ENCODE measurements around the gene RBM42. TPM values are rescaled to one million over a fixed set of nuclear protein-coding genes. Genes with fewer than 3 reads are reported as not detected.

Gene RBM42
- total RNA-seq, 1 experiment from 2014 or later: 180 TPM

DNA sequence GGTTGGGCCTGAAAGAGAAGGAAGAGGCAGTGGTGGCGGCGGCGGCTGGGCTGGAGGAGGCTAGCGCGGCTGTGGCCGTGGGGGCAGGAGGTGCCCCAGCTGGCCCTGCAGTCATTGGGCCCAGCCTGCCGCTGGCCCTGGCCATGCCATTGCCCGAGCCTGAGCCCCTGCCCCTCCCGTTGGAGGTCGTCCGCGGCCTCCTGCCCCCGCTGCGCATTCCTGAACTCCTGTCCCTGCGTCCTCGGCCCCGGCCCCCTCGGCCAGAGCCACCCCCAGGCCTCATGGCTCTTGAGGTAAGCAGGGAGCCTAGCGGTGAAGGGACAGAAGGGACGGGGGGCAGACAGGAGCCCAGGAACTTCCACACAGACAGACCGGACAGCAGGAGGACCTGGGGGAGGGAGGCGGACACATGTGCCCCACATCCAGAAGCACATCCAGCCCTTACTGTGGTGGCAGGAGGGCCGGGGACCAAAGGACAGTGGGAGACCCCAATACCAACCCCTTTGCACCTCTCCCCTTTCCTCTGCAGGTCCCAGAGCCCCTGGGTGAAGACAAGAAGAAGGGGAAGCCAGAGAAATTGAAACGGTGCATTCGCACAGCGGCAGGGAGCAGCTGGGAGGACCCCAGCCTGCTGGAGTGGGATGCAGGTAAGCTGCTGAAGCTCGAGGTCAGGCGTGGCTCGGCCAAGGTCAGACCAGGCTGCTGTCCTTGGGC is 5.0 kb downstream of the RBM42 start:
- Histone ChIP-seq H3K27ac (ENCODE audit: low read length) (no peak overlapping the region), H3K36me3 (ENCODE audit: control insufficient read depth, insufficient read depth, low read length) (peaks cover 8% of the 10 kb centered on the region), H3K4me3 (ENCODE audit: low read depth in 2 of 2, low read length in 2 of 2) (no peak overlapping the region), H3K4me1 (ENCODE audit: control insufficient read depth, insufficient read depth, low read length) (peaks cover 4% of the 10 kb centered on the region; the same call in 1 of the 2 replicates), H3K27me3 (ENCODE audit: control insufficient read depth, insufficient read depth, low read length) (no peaks in the 10 kb centered on the region), H3K9me3 (ENCODE audit: control insufficient read depth, insufficient read depth, low read depth, low read length) (no peaks in the 10 kb centered on the region)
- in situ Hi-C loops (cut with HindIII; ENCODE audit: low pct_unique_long_range_greater_than_20kb, low sequenced_read_pairs) (no loop called here), intact Hi-C loops (cut with micrococcal nuclease; ENCODE audit: unreplicated experiment) (no loop called here)
- TF ChIP-seq, protein P1, sequence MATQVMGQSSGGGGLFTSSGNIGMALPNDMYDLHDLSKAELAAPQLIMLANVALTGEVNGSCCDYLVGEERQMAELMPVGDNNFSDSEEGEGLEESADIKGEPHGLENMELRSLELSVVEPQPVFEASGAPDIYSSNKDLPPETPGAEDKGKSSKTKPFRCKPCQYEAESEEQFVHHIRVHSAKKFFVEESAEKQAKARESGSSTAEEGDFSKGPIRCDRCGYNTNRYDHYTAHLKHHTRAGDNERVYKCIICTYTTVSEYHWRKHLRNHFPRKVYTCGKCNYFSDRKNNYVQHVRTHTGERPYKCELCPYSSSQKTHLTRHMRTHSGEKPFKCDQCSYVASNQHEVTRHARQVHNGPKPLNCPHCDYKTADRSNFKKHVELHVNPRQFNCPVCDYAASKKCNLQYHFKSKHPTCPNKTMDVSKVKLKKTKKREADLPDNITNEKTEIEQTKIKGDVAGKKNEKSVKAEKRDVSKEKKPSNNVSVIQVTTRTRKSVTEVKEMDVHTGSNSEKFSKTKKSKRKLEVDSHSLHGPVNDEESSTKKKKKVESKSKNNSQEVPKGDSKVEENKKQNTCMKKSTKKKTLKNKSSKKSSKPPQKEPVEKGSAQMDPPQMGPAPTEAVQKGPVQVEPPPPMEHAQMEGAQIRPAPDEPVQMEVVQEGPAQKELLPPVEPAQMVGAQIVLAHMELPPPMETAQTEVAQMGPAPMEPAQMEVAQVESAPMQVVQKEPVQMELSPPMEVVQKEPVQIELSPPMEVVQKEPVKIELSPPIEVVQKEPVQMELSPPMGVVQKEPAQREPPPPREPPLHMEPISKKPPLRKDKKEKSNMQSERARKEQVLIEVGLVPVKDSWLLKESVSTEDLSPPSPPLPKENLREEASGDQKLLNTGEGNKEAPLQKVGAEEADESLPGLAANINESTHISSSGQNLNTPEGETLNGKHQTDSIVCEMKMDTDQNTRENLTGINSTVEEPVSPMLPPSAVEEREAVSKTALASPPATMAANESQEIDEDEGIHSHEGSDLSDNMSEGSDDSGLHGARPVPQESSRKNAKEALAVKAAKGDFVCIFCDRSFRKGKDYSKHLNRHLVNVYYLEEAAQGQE (IDR thresholded peaks at IDR 0.05; ENCODE audit: insufficient read depth in 1 of 2, low read depth in 2 of 2, low read length in 1 of 2): no peak
- TF ChIP-seq POLR2AphosphoS5 (IDR thresholded peaks at IDR 0.05; ENCODE audit: low read depth, low read length) (no peak), TCF7L2 (IDR thresholded peaks at IDR 0.05; ENCODE audit: low read depth, low read length) (no peak)
- POLR2A ChIA-PET: interaction anchor here (0.5 kb wide), 1 partner anchor 12 kb away, joined by 4 read pairs; no protein-coding TSS in a partner anchor
- CTCF ChIA-PET: no interaction called here
- ATAC-seq (no peak), DNase-seq (ENCODE audit: low read depth, low spot score) (no peak)
- no TSS peak for BruUV-seq (replicated peaks)

DNA sequence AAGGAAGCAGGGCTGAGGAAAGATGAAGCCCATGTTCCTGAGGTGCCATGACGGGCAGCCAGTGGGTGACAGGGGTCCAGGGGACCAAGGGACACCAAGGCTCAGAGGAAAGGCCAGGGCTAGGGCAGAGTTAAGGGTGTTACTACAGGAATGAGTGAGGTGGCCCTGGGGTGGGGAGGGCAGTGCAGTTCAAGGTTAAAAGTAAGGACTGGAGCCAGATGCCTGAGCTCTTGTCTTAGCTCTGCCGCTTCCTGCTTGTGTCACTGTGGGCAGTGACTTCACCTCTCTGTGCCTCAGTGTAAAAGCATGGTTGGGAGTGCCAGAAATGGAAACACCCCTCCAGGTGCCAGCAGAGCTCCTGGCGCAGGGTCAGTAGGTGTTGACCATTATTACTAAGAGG is 7.8 kb downstream of the RBM42 start:
- Histone ChIP-seq H3K4me3 (ENCODE audit: low read depth in 2 of 2, low read length in 2 of 2) (no peak overlapping the region), H3K36me3 (ENCODE audit: control insufficient read depth, insufficient read depth, low read length) (peaks cover 3% of the 10 kb centered on the region; the same call in 1 of the 2 replicates), H3K27me3 (ENCODE audit: control insufficient read depth, insufficient read depth, low read length) (no peaks in the 10 kb centered on the region), H3K27ac (ENCODE audit: low read length) (no peak overlapping the region), H3K4me1 (ENCODE audit: control insufficient read depth, insufficient read depth, low read length) (no peaks in the 10 kb centered on the region), H3K9me3 (ENCODE audit: control insufficient read depth, insufficient read depth, low read depth, low read length) (no peaks in the 10 kb centered on the region)
- in situ Hi-C loops (cut with HindIII; ENCODE audit: low pct_unique_long_range_greater_than_20kb, low sequenced_read_pairs): no loop called here
- DNase-seq (ENCODE audit: low read depth, low spot score): no peak
- TF ChIP-seq SIN3A (IDR thresholded peaks at IDR 0.05; ENCODE audit: borderline replicate concordance, insufficient read depth, low read depth, low read length) (no peak), TCF7L2 (IDR thresholded peaks at IDR 0.05; ENCODE audit: low read depth, low read length) (no peak), POLR2AphosphoS5 (IDR thresholded peaks at IDR 0.05; ENCODE audit: low read depth, low read length) (no peak)
- TF ChIP-seq, protein P2, sequence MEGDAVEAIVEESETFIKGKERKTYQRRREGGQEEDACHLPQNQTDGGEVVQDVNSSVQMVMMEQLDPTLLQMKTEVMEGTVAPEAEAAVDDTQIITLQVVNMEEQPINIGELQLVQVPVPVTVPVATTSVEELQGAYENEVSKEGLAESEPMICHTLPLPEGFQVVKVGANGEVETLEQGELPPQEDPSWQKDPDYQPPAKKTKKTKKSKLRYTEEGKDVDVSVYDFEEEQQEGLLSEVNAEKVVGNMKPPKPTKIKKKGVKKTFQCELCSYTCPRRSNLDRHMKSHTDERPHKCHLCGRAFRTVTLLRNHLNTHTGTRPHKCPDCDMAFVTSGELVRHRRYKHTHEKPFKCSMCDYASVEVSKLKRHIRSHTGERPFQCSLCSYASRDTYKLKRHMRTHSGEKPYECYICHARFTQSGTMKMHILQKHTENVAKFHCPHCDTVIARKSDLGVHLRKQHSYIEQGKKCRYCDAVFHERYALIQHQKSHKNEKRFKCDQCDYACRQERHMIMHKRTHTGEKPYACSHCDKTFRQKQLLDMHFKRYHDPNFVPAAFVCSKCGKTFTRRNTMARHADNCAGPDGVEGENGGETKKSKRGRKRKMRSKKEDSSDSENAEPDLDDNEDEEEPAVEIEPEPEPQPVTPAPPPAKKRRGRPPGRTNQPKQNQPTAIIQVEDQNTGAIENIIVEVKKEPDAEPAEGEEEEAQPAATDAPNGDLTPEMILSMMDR (IDR thresholded peaks at IDR 0.05): no peak
- TF ChIP-seq, protein P1 (IDR thresholded peaks at IDR 0.05; ENCODE audit: insufficient read depth in 1 of 2, low read depth in 2 of 2, low read length in 1 of 2): no peak
- ChIA-PET CTCF (no interaction called here), POLR2A (no interaction called here)
- intact Hi-C loops (cut with micrococcal nuclease; ENCODE audit: unreplicated experiment): no loop called here
- ATAC-seq: no peak
- BruUV-seq (replicated peaks): no TSS peak
